ENCODE results near the gene PTPRK. TPM values are rescaled to one million over a fixed set of nuclear protein-coding genes. Genes with fewer than 3 reads are reported as not detected.
A peak's percentile ranks its signal among the peaks of the same experiment; 100 is the strongest.
"Not testable (repeated sequence)": the region's sequence is repeated elsewhere in the genome, so short reads cannot be mapped to it uniquely, and the experiment has no call there.

PTPRK gene
- total RNA-seq, 4 donors from 2014 or later: 7.3 to 22.9 (median 13.0) TPM

DNA sequence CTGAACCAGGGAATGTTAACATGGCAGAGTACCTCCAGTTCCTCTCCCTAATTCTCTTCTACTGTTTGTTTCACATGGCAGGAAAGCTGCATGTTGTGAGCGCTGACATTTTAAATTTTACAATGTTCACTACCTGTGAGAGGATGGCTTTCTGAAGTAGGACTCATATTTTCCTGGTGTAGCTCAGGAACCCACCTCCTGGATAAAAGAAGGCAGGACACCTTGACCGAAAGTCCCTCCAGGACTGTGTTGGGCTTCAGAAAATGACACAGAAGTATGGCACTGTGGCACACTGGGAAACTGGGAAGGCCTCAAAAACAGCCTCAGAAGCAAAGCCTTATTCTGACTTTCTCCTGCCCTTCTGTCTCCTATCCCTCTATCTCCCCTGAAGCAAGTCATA is 33.3 kb downstream of the PTPRK start:
- Histone ChIP-seq H3K9me3 (no peaks in the 10 kb centered on the region), H3K27ac (no peak overlapping the region), H3K4me1 (peaks cover 6 to 15% of the 10 kb centered on the region in 2 donors), H3K4me3 (no peak overlapping the region), H3K36me3 (no peaks in the 10 kb centered on the region), H3K27me3 (no peaks in the 10 kb centered on the region)
- DNase-seq (no peak), ATAC-seq (no peak)
- TF ChIP-seq CTCF (IDR thresholded peaks at IDR 0.05 in 4 of 5, conservative IDR thresholded peaks at IDR 0.05 in 1 of 5): no peak
- no peak for TF ChIP-seq POLR2A (IDR thresholded peaks at IDR 0.05)
- intact Hi-C loops (cut with DNase I; ENCODE audit: low total_unique reads) (no loop called here), in situ Hi-C loops (cut with MboI; ENCODE audit: low sequenced_read_pairs in 4 of 4) (no loop called here)

- intact Hi-C loops (cut with DNase I; ENCODE audit: low total_unique reads); H3K27ac ChIP-seq: not testable (repeated sequence)
Measured at GRCh38 chr6:128486580-128486979, 33.8 kb downstream of the PTPRK start.

GRCh38 chr6:128483472-128484135 is 36.8 kb downstream of the PTPRK start:
- no peaks in the 10 kb centered on the region for H3K36me3 ChIP-seq
- intact Hi-C loops (cut with DNase I; ENCODE audit: low total_unique reads): no loop called here
- peak overlapping the region in 1 of 4 donors; percentile 19 for H3K27ac ChIP-seq
- no peaks in the 10 kb centered on the region for H3K9me3 ChIP-seq
- TF ChIP-seq CTCF (IDR thresholded peaks at IDR 0.05 in 4 of 5, conservative IDR thresholded peaks at IDR 0.05 in 1 of 5) (no peak), POLR2A (IDR thresholded peaks at IDR 0.05) (no peak)
- no peak for DNase-seq
- H3K4me1 ChIP-seq: peaks cover 0 to 14% of the 10 kb centered on the region in 2 donors
- no peaks in the 10 kb centered on the region for H3K27me3 ChIP-seq
- in situ Hi-C loops (cut with MboI; ENCODE audit: low sequenced_read_pairs in 4 of 4): no loop called here
- ATAC-seq: peak; percentile 23 to 49
- no peak overlapping the region for H3K4me3 ChIP-seq

More at GRCh38 chr6:128486580-128486979, 33.8 kb downstream of the PTPRK start:
- ATAC-seq; H3K27me3 ChIP-seq; in situ Hi-C loops (cut with MboI; ENCODE audit: low sequenced_read_pairs in 4 of 4); DNase-seq; H3K9me3 ChIP-seq; H3K36me3 ChIP-seq; H3K4me3 ChIP-seq: not testable (repeated sequence)
- H3K4me1 ChIP-seq: peaks cover 5 to 16% of the 10 kb centered on the region in 2 donors

DNA sequence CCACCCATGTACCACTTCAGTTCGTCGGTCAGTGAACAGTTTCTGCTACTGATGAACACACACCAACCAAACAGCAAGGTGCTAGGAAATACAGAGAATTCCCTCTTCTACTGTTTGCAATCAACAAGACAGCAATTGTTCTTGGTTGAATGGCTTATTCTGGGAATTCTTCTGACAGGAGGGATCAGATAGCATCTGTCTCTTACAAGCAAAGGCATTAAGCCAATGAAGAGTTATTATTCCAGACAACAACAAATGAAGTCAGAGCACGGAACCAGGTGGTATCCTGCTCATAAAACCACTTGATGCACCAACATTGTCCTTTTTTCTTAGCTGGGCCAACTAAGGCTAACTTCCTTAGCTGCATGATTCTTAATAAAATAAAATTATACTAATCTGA is 37.8 kb downstream of the PTPRK start:
- no peak for DNase-seq
- ATAC-seq: peak in 1 of 2 donors; percentile 36
- Histone ChIP-seq H3K4me3 (no peak overlapping the region), H3K36me3 (no peaks in the 10 kb centered on the region), H3K9me3 (no peaks in the 10 kb centered on the region), H3K4me1 (peaks cover 3 to 22% of the 10 kb centered on the region in 2 donors), H3K27me3 (no peaks in the 10 kb centered on the region), H3K27ac (peak overlapping the region in 1 of 4 donors; percentile 49)
- intact Hi-C loops (cut with DNase I; ENCODE audit: low total_unique reads) (no loop called here), in situ Hi-C loops (cut with MboI; ENCODE audit: low sequenced_read_pairs in 4 of 4) (no loop called here)
- TF ChIP-seq POLR2A (IDR thresholded peaks at IDR 0.05): no peak
- no peak for TF ChIP-seq CTCF (IDR thresholded peaks at IDR 0.05 in 4 of 5, conservative IDR thresholded peaks at IDR 0.05 in 1 of 5)

- ATAC-seq (no peak), DNase-seq (no peak)
- Histone ChIP-seq H3K27me3 (no peaks in the 10 kb centered on the region), H3K27ac (no peak overlapping the region), H3K4me3 (no peak overlapping the region), H3K9me3 (no peaks in the 10 kb centered on the region), H3K36me3 (no peaks in the 10 kb centered on the region), H3K4me1 (peaks cover 3 to 27% of the 10 kb centered on the region in 2 donors)
- in situ Hi-C loops (cut with MboI; ENCODE audit: low sequenced_read_pairs in 4 of 4): no loop called here
- TF ChIP-seq POLR2A (IDR thresholded peaks at IDR 0.05) (no peak), CTCF (IDR thresholded peaks at IDR 0.05 in 4 of 5, conservative IDR thresholded peaks at IDR 0.05 in 1 of 5) (no peak)
- intact Hi-C loops (cut with DNase I; ENCODE audit: low total_unique reads): no loop called here
Measured at GRCh38 chr6:128479991-128480390, 40.4 kb downstream of the PTPRK start.
